HL-60/S4 treated with phorbol 12-myristate 13-acetate at 8.2 ng/mL for 4 days and 3 days (cell line): Measurements from ENCODE around the gene CYB5R3.

ENCODE experiments used
- in situ Hi-C: fragments of 300-500 bp; cut with MboI; formaldehyde crosslinking; loops from 2 replicates; pipeline ENCODE4 v1.15.0; 2022; ENCODE audit warnings: low sequenced_read_pairs

The CYB5R3 gene

DNA sequence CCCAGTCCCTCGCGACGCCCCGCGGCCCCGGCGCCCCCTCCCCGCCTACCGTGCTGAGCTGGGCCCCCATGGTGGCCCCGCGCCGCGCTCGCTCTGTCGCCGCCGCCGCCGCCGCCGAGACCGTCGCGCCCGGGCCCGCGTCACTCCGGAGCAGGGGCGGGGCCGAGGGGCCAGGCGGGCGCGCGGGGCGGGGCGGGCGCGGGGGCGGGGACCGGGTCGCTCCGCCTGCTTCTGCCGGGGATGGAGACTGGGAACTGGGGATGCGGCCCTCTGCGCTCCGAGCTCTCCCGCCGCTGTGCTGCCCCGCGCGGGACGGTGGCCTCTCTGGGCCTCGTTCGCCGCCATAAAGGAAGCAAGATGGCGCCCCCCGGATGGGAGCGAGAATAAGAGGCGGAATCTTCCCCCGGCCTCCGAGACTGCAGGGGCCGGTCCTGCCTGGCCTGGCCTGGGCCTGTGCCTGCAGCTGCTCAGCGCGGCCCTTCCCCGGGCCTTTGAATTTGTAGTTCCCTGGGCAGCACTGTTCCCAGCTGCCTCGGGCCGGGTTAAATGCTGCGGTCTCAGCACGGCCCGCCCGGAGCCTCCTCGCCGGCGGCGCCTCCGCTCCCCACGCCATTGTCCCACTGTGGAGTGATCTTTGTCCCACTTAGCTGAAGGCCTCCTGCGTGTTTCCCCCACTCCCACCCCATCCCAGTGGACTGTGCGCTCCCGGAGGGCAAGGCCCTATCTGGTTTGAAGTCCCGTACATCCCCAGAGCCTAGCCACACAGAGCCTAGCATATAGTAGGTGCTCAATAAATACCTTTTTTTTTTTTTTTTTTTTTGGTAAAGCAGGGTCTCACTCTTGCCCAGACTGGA is at the start of gene CYB5R3:
Gene CYB5R3 (minus strand): TSS at position 147 of the 854 bp plus-strand sequence. CDS start 77 bp downstream, at position 70.
- in situ Hi-C loops = loop anchor here (25.0 kb wide), 1 partner anchor 413 kb away; no protein-coding TSS in a partner anchor

DNA sequence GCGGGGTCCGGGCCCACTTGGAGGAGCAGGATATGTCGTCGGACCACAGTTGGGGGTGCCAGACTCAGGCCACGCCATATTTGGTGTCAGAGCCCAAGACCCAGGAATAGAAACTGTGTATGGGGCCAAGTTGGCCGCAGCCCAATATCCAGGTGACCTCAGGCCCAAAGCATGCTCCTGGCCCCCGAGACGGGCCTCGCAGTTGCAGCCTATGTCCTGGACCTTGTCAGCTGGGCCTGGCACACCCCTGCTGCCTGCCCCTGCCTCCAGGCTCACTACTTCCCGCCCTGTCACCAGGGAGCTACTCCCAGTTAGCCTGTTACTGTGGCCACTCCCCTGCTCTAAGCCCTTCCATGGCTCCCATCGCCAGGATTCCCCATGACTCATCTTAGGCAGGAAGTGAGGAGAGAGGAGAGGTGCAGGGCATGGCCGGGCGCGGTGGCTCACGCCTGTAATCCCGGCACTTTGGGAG is 48.4 kb upstream of the CYB5R3 start:
- in situ Hi-C loops = no loop called here

DNA sequence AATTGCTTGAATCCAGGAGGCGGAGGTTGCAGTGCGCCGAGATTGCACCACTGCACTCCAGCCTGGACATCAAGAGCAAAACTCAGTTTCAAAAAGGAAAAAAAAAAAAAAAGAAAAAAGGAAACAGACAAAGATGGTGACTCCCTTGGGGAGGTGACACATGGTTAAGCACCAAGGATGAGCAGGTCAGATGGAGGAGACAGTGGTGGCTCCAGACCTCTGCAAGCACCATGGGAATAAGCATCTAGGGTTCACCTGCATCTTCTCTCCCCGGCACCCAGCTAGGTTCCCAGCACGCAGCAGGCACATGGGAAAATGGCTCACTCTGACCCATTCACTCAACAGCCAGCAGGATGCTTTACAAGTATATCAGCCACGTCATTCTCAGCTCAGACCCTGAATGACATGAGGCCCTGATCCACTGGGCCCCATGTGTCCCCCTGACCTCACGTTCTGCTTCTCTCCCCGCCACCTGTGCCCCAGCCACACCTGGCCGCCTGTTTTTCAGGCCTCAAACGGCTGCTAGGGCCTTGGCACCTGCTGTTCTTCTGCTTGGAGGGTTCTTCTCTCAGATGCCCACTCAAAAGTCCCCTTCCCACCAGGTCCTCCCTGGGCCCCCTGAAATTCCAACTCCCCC is 47.3 kb upstream of the CYB5R3 start:
- in situ Hi-C loops = no loop called here

DNA sequence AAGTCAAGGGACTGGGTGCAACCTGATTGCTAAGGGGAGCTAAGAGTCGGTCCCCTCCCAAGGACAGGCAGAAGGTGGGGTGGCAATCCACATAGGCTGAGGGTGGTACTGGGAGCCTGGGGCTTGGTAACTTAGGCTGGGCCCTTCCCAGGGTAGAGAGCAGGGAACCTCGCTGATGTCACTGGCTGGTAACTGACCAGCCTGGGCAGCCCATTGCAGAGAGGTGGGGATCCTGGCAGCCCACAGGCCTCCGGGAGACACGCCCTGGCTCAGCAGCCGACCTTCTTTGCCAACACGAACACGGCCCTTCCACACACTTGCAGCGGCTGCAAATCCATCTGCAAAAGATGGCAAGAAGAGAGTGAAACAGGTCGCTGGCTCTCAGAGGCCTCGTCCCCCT is 46.1 kb upstream of the CYB5R3 start:
- in situ Hi-C loops = no loop called here

DNA sequence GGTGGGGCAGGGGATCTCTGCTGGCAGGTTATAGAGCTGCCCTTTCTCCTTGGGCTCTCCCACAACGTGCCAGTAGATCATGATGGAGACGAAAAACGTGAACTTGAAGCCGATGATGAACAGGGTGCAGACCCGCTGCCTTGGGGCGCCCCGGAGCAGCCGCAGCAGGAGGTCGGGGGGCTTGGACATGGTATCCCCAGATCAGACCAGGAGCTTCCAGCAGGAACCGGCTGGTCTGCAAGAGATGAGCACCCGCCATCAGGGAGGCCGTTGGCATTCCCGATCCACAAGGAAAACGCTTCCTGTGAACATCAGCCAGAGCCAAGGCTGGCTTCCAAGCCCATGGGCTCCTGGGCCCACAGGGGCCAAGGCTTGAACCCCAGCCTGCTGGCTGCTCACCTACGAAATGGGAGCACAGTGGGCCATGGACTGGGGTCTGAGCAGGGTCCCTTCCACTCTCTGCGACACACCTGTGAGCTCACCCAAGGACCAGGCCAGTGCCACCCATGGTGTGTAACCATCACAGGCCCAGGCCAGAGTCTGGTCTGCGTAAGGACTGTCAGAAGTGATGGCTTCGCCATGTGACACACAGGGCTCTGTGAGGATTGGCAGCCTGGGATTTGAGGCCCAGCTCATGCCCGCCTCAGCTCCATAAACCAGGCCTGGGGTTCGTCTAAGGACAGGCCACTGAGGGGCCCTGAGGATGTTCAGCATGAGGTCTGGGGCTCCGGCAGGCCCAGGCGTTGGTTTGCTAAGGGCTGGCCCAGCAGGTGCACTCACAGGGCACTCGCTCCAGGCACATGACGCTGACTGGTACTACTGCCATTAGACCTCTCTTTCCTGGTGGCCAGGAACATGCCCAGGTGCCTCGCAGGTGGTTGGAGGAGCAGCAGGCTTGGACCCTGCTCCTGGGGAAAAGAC is 44.8 kb upstream of the CYB5R3 start:
- in situ Hi-C loops = no loop called here

DNA sequence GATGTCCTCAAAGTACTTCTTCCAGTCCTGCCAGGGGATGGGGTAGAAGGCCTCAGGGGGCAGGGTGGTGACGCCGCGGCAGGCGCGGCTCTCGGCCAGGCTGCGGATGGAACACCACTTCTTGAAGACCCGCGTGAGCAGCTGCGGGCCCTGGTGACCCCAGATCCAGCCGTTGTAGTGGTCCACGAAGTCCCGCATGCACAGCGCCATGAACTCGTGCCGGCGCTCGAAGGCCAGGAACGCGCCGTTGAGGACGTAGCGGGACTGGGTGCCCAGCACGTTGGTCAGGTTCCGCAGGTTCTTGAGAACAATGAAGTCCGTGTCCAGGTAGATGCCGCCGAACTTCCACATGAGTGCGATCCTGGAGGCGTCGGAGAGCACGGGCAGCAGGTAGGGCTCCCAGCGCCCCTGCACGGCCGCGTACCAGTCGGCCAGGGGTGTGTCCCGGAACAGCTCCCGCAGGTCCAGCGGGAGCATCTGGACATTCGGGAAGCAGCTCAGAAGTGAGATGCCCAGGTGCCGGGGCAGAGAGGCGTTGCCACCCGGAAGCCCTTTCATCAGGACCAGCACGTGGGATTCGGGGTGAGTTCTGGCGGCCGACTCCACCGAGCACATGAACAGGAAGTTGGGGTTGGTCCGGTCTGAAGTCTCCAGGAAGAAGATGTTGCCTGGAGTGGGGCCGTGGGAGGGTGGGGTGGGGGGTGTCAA is 44.0 kb upstream of the CYB5R3 start:
- in situ Hi-C loops = no loop called here

DNA sequence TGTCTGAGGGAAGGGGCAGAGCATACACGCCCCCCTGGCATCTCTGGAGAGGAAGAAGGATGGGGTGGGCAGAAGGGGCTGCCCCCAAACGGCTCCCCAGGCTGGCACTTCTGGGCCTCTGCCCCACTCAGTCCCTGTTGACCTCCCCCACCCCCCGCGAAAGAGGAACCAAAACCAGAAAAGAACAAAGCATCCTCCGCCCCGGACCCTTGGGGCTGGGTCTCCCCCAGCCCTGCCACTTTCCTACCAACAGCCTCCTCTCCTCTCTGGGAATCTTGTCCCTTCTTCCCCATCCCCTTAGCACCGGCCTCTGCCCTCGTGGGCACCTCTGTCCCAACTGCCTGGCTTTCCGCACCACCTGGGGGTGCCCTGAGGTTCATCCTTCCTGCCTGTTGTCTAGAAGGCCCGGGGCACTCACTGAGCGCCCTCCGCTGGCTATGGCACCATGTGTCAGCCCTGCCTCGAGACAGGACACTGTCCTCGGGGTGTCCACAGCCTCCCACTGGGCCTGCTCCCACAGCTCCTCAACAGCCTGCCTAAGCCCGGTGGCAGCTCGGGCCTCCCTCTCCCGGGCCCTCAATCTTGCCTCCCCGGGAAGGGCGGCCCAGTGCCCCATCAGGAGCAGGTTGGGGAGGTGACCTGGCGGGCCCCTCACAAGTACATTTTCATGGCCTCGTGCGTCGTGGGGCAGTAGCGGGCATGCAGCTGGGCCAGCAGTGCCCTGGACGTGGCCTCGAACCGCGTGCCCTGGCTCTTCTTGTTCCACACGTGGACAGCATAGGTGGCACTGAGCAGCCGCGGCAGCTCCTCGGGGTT is 43.3 kb upstream of the CYB5R3 start:
- in situ Hi-C loops = no loop called here

DNA sequence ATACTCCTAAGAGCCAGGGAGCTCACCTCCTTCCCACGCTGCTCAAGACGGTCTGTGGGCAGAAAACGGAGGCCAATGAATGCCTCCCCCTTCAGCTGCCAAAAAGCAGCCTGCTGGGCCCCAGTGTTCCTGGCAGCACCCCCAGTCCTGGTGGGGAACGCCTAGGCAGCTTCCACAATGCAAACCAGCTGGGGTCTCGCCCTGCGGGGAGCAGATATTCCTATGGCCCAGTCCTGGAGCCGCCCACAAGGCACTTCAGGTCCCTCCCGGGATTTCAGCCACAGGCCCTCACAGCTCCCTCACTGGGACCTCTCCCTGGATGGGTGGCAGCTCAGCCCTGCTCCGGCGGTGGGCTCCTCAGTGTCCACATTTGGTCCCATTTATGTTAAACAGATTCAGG is 42.2 kb upstream of the CYB5R3 start:
- in situ Hi-C loops = no loop called here

DNA sequence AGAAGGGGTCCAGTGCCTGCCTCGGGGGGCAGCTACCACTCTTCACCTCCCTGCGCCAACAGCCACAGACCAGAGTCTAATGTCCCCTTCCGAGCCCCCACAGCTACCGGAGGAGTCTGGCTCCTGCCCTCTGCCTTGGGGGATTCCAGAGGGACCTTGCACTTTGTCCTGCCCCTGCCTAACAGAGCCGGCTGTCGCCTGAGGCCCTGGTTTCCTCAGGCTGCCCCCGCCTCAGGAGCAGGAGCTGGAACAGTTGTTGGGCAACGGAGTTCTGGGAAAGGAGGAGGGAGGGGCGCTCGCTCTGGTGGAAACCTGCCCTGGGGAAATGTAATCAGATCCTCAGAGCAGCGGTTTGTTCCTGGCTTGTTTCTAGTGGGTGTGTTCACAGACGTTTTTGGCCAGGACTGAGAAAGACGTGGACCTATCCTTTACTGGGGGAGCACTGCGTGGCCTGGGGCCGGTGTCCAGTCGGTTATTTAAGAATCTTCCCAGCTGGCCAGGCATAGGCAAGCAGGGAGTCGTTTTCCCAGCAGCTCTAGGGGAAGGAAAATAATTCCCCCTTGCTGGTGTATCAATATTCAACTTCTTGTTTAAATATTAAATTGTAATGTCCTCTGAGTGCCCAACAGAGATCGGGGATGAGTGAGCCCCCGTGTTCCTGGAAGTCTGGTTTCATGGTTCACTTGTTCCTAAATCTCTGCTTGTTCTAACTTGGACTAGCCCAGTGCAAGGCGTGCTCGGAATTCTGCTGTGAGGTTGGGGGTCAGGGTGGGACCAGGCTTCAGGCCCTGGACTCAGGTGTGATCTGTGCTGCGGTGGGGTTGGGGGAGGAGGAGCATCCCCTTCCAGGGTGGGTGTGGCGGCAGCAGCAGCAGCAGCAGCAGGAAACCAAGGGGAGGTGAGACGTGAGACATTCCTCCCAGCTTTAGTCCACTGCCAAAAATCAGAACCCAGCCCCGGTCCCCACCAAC is 39.3 kb upstream of the CYB5R3 start:
- in situ Hi-C loops = no loop called here

DNA sequence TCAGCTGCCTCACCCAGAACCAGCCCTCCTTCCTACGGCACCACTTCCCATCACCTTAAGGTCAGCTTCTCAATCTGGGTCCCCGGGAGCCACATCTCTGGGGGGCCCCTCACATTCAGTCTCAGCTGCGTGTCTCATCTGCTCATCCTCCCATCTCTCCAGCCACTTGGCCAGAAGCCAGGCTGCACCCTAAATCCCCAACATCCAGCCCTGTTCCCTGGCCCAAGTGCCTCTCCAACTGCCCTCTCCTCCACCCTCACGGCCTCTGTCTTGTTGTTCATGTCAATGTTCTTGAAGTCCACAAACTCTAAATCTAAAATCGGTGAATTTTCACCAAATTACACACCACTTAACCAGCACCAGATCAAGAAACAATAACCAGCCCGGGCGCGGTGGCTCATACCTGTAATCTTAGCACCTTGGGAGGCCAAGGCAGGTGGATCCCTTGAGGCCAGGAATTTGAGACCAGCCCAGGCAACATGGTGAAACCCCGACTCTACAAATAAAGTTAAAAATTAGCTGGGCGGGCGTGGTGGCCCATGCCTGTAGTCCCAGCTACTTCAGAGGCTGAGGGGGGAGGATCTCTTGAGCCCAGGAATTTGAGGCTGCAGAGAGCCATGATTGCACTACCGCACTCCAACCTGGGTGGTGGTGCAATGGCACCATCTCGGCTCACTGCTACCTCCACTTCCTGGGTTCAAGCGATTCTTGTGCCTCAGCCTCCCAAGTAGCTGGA is 37.7 kb upstream of the CYB5R3 start:
- in situ Hi-C loops = no loop called here

DNA sequence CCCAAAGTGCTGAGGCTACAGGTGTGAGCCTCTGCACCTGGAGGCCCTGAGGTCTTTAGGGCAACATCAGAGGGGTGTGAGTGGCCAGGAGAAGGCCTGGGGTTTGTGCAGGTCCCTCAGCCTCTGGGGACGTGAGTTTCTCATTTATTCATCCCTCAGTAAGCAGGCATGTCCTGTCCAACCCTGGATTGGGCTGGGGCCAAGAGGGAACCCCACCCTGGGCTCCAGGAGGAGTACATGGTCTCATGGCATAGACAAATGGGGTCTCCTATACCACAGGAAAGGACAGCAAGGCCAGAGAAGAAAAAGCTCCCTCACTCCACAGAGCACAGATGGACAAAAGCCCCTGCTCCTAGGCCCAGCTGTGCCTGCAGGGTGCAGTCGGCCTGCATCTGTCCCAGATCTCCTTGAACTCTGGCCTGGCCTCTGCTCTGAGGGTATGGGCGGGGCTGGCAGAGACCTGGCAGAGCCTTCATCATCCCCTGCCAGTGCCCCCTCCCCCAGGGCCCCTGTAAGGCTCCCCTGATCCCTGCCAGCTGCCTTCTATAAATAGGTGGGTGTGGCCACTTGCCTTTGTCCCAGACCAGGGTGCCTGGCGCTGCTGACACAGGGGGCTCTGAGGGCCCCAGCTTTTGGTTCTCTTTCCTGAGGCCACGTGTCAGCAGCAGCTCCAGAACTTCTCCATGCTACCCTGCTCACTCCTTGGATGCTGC is 36.9 kb upstream of the CYB5R3 start:
- in situ Hi-C loops = no loop called here

DNA sequence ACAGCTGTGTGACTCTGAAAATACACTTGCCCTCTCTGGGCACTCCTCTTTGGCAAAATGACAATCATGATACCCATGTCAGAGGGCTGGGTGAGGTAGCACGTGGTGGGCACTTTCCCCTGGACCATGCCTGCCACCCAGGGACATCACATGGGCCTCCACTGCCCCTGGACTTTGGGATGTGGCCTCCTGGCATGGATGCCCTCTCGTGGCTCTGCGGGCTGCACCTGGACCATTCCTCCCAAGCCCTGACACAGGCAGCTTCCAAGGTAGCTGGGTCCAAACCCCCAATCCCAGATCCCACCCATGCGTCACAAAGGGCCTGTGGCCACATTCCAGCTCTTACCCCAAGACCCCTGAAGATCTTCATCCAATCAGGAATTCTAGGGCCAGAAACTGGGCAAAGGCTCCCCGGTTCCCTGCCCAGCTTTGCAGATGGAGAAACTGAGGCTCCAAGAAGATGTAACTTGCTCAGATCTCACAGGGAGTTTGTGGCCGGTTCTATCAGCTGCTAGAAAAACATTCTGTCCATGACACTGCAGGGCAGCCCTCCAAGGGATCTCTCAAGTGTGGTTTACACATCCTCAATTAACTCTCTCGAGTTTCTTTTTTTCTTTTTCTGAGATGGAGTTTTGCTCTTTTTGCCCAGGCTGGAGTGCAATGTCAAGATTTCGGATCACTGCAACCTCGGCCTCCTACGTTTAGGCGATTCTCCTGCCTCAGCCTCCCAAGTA is 35.4 kb upstream of the CYB5R3 start:
- in situ Hi-C loops = no loop called here

DNA sequence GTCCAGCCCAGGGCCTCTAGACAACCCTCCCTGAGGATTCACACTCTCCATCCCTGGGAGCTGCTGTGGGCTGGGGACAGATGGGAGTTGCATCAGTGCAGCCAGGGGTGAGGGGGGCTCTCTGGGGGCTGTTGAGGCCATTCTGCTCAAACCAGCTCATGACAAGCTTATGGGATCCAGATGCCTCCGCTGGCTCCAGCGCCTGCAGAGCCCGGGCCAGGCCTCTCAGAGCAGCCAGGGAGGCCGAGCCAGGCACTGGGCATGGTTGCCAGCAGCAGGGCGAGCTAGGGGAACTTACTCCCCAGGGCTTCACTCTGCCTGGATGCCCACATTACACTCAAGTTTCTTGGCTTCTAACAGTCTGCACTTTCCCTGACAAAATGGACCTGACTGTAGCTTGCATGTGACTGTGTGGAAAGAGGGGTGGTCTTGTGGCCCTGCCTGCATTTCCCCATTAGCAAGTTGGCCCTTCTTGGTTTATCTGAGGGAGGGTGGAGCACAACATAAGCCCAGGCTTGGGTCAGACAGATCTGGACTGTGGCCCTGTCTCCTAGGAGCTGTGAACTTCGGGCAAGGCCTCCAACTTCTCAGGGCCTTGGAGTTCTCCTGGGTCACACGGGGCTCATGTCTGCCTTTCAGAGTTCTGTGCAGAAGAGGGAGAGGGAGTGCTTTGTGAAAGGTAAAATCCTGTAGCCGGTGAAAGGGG is 34.5 kb upstream of the CYB5R3 start:
- in situ Hi-C loops = no loop called here

DNA sequence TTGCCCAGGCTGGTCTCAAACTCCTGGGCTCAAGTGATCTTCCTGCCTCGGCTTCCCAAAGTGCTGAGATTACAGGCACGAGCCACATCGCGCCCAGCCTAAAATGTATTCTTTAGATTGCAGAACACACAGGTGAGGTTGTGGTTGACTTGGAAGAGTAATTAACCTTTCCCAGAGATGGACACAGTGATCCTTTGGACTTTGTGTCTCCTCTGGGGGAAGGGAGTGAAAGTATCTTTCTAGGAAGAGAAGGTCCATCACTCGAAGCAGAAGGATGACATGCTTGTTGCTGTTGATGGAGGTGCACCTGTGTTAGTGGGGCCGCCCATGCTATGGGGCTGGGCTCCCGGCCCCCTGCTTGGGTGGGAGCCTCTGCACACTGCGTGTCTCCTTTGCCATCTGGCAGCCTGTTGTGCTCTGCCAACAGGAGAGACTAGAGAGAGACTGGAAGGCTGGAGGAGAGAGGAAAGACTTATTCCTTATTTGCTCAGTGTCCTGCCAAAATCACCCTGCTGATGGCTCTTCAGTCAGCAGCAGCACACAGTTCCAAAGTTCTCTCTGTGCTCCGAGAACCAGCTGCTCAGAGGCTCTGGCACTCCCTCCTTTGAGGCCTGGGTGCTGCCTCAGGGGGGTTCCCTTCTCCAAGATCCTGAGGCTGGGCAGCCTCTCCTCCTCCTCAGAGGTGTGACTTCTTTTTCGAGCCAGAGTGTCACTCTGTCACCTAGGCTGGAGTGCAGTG is 33.1 kb upstream of the CYB5R3 start:
- in situ Hi-C loops = no loop called here

DNA sequence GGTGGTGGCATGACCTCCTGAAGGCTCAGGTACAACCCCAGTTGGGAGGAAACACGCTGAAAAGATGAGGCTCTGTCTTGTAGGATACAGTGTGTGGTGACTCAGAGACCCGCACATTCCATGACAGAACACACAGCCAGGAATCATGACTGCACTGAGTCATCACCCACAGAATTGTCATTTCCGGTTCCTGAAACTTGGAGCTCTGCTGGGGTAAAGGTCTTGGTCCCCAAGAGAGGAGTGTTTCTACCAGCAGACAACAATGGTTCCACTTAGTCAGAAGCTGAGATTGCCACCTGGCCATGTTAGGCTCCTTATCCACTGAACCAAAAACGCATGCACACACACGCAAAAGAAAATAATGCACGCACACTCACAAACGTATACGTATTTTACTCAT is 31.5 kb upstream of the CYB5R3 start:
- in situ Hi-C loops = no loop called here
